GM21447 (cell line): ENCODE results near the gene TBL1XR1.

ENCODE experiments used
- ATAC-seq: cut with Tn5 transposase; IDR thresholded peaks from one replicate; pipeline ENCODE4 v1.9.1; 2021; ENCODE audit not compliant: unreplicated experiment

TBL1XR1 gene

GRCh38 chr3:176969506-176969905 is 227.8 kb downstream of the TBL1XR1 start:
- no peak for ATAC-seq
